ENCODE measurements around the gene IP6K2. TPM values are rescaled to one million over a fixed set of nuclear protein-coding genes. Genes with fewer than 3 reads are reported as not detected.
A peak's percentile ranks its signal among the peaks of the same experiment; 100 is the strongest.

IP6K2 gene
- total RNA-seq, 1 donor from 2014 or later, result 101 TPM

- intact Hi-C loops (cut with DNase I), result no loop called here
- no peak for DNase-seq (ENCODE audit: low spot score in 2 of 2)
- TF ChIP-seq, protein P1, sequence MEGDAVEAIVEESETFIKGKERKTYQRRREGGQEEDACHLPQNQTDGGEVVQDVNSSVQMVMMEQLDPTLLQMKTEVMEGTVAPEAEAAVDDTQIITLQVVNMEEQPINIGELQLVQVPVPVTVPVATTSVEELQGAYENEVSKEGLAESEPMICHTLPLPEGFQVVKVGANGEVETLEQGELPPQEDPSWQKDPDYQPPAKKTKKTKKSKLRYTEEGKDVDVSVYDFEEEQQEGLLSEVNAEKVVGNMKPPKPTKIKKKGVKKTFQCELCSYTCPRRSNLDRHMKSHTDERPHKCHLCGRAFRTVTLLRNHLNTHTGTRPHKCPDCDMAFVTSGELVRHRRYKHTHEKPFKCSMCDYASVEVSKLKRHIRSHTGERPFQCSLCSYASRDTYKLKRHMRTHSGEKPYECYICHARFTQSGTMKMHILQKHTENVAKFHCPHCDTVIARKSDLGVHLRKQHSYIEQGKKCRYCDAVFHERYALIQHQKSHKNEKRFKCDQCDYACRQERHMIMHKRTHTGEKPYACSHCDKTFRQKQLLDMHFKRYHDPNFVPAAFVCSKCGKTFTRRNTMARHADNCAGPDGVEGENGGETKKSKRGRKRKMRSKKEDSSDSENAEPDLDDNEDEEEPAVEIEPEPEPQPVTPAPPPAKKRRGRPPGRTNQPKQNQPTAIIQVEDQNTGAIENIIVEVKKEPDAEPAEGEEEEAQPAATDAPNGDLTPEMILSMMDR (IDR thresholded peaks at IDR 0.05), result no peak
Measured at GRCh38 chr3:48756640-48757039, 39.6 kb upstream of the IP6K2 start.

GRCh38 chr3:48750856-48751255, 33.8 kb upstream of the IP6K2 start:
- no peak overlapping the region for H3K27ac ChIP-seq
- no peaks in the 10 kb centered on the region for H3K9me3 ChIP-seq
- H3K27me3 ChIP-seq, result no peaks in the 10 kb centered on the region
- peaks cover 27 to 67% of the 10 kb centered on the region in 2 donors for H3K36me3 ChIP-seq
- TF ChIP-seq, protein P1 (IDR thresholded peaks at IDR 0.05), result no peak
- no peak overlapping the region for H3K4me3 ChIP-seq
- intact Hi-C loops (cut with DNase I), result no loop called here
- H3K4me1 ChIP-seq, result no peaks in the 10 kb centered on the region
- no peak for DNase-seq (ENCODE audit: low spot score in 2 of 2)

More at GRCh38 chr3:48756640-48757039, 39.6 kb upstream of the IP6K2 start:
- Histone ChIP-seq H3K9me3 (no peaks in the 10 kb centered on the region), H3K4me3 (no peak overlapping the region), H3K27ac (no peak overlapping the region), H3K4me1 (no peaks in the 10 kb centered on the region), H3K36me3 (peaks cover 34 to 59% of the 10 kb centered on the region in 2 donors), H3K27me3 (no peaks in the 10 kb centered on the region)

GRCh38 chr3:48748754-48749153, 31.7 kb upstream of the IP6K2 start:
- no peak overlapping the region for H3K4me3 ChIP-seq
- no peak for DNase-seq (ENCODE audit: low spot score in 2 of 2)
- no peaks in the 10 kb centered on the region for H3K27me3 ChIP-seq
- H3K9me3 ChIP-seq, result no peaks in the 10 kb centered on the region
- no peak overlapping the region for H3K27ac ChIP-seq
- H3K36me3 ChIP-seq, result peaks cover 28 to 57% of the 10 kb centered on the region in 2 donors
- intact Hi-C loops (cut with DNase I), result no loop called here
- no peaks in the 10 kb centered on the region for H3K4me1 ChIP-seq
- TF ChIP-seq, protein P1 (IDR thresholded peaks at IDR 0.05), result no peak

DNA sequence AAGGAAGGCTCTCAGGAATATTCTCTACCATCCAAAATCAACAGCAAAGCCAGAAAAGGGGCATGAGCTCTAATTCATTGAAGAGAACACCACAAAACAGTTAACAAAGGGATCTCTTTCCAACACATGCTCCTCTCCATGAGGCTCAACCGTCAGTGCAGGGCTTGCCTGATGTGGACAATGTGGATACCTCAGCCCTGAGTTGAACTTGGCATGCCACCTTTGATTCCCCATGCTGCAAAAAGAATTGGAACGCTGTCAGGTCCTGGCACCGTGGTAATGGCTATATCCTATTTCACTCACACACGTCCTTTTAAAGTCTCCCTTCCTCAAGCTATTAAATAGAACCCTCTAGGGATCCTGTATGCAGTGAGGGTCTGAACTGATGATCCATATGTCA, 30.7 kb upstream of the IP6K2 start:
- Histone ChIP-seq H3K9me3 (no peaks in the 10 kb centered on the region), H3K36me3 (peaks cover 25 to 52% of the 10 kb centered on the region in 2 donors), H3K27me3 (no peaks in the 10 kb centered on the region), H3K4me3 (no peak overlapping the region), H3K27ac (peak overlapping the region in 1 of 2 donors; percentile 14), H3K4me1 (no peaks in the 10 kb centered on the region)
- TF ChIP-seq, protein P1 (IDR thresholded peaks at IDR 0.05), result no peak
- DNase-seq (ENCODE audit: low spot score in 2 of 2), result no peak
- intact Hi-C loops (cut with DNase I), result no loop called here

DNA sequence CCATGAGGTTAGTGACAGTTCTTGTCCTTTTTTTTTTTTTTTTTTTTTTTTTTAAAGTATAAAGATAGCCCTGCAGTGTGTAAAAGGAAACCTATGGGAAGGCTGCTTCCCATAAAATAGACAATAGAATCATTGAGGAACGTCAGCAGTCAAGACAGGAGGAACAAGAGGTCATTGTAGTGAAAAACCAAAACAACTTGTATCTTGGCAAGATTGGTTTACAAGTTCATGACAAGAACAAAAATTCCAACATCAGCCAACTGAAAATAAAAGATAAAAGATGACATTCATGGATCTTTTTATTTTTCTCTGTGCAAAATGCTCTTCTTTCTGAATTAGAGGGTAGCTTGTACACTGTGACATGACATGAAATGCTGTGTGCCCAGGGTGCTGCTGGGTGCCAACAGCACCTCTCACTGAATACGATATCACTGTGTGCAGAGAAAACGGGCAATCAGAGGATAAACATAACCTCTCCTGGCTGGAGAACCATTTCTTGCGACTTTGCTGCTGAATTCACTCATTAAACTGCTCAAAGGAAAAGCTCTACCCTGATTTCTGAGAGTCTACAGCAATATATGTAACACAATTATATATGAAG, 30.1 kb upstream of the IP6K2 start:
- Histone ChIP-seq H3K36me3 (peaks cover 25 to 46% of the 10 kb centered on the region in 2 donors), H3K4me3 (no peak overlapping the region)
- DNase-seq (ENCODE audit: low spot score in 2 of 2), result no peak

More for the DNA sequence above, 30.1 kb upstream of the IP6K2 start:
- Histone ChIP-seq H3K27ac (peak overlapping the region in 1 of 2 donors; percentile 14), H3K9me3 (no peaks in the 10 kb centered on the region), H3K4me1 (no peaks in the 10 kb centered on the region), H3K27me3 (no peaks in the 10 kb centered on the region)
- TF ChIP-seq, protein P1 (IDR thresholded peaks at IDR 0.05), result no peak
- intact Hi-C loops (cut with DNase I), result no loop called here
